Esophagus squamous epithelium (tissue), 4 donors: ENCODE measurements around the gene KPNB1.

Experiments used
- CTCF ChIP-seq, 6 experiments: fragments of 450-650 bp in 4 of 6; fragments of 200-600 bp in 2 of 6; sonication (generic) in 2 of 6; IDR thresholded peaks; one replicate each; pipeline ENCODE4 v1.5.1; 2016 to 2019; ENCODE audit warnings: antibody characterized with exemption in 6 of 6, mild to moderate bottlenecking in 4 of 6, moderate library complexity in 4 of 6
- POLR2A ChIP-seq, 4 donors: fragments of 450-650 bp; IDR thresholded peaks; one replicate each; pipeline ENCODE4 v1.6.1; 2017; ENCODE audit warnings: antibody characterized with exemption in 4 of 4, mild to moderate bottlenecking in 4 of 4, moderate library complexity in 3 of 4

- no peak for TF ChIP-seq POLR2A (IDR thresholded peaks at IDR 0.05)
- no peak for TF ChIP-seq CTCF (IDR thresholded peaks at IDR 0.05)
These were observed 81.0 kb downstream of the KPNB1 start for GRCh38 chr17:47730681-47731080.
